Measurements from ENCODE around the gene MDH2. TPM values are rescaled to one million over a fixed set of nuclear protein-coding genes. Genes with fewer than 3 reads are reported as not detected.
"Not testable (repeated sequence)": the region's sequence is repeated elsewhere in the genome, so short reads cannot be mapped to it uniquely, and the experiment has no call there.

Gene MDH2, protein sequence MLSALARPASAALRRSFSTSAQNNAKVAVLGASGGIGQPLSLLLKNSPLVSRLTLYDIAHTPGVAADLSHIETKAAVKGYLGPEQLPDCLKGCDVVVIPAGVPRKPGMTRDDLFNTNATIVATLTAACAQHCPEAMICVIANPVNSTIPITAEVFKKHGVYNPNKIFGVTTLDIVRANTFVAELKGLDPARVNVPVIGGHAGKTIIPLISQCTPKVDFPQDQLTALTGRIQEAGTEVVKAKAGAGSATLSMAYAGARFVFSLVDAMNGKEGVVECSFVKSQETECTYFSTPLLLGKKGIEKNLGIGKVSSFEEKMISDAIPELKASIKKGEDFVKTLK
- 127 and 221 TPM in 2 replicates for total RNA-seq (2014; rRNA removed; shearing (Covaris generic); ENCODE audit: low replicate concordance)

GRCh38 chr7:76047811-76048667 is at the start of gene MDH2, which contains the start of gene STYXL1:
Gene MDH2, plus strand, starts transcription at chr7:76048106. Its CDS starts 55 bp downstream, at chr7:76048161.
Gene STYXL1, minus strand, starts transcription at chr7:76048000. Its CDS starts 17,477 bp downstream, at chr7:76030523.
- in situ Hi-C loops (cut with HindIII; ENCODE audit: low pct_unique_long_range_greater_than_20kb, low sequenced_read_pairs), result no loop called here

DNA sequence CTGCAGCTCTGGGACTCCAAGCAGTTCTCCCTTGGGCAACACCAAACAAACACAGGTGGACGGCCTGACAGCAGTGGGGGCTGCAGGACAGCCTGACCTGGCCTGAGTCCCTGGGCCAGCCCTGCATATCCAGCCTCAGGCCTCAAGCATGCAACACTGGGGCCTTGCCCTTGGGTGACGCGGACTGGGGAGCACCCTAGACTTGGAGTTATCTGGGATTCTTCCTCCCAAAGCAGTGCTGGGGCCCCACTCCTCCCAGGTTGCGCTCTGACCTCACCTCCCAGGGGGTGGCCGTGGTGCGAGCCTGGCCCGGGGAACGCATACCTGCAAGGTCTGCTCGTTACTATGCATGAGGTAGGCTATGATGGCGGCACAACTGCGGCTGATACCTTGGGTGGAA is 47.3 kb upstream of the MDH2 start:
- in situ Hi-C loops (cut with HindIII; ENCODE audit: low pct_unique_long_range_greater_than_20kb, low sequenced_read_pairs), result no loop called here
- DNase-seq (ENCODE audit: low read depth), result no peak

More at GRCh38 chr7:76047811-76048667, at the start of gene MDH2, which contains the start of gene STYXL1:
- peak; percentile 97 for DNase-seq (ENCODE audit: low read depth)

DNA sequence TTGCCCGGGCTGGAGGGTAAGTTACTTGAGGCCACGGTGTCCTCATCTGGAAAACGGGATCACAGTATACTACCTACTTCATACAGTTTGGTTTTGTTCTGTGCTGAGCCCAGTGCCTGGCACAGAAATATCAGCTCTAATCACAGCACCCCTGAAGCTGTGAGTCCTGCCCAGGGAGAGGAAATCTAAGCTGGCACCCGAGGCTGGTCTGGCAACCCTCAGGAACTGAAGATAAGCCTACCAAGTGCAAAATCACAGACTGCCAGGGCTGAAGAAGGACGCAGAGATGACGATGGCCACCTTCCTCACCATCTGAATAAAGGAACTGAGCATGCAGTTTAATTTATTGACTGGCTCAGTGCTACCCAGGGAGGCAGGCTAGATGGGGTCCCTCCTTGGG is 45.8 kb upstream of the MDH2 start:
- in situ Hi-C loops (cut with HindIII; ENCODE audit: low pct_unique_long_range_greater_than_20kb, low sequenced_read_pairs), result no loop called here
- no peak for DNase-seq (ENCODE audit: low read depth)

- in situ Hi-C loops (cut with HindIII; ENCODE audit: low pct_unique_long_range_greater_than_20kb, low sequenced_read_pairs), result no loop called here
- no peak for DNase-seq (ENCODE audit: low read depth)
Observed at GRCh38 chr7:76002822-76003221, 45.1 kb upstream of the MDH2 start.

GRCh38 chr7:76003351-76003750 is 44.6 kb upstream of the MDH2 start:
- no peak for DNase-seq (ENCODE audit: low read depth)
- in situ Hi-C loops (cut with HindIII; ENCODE audit: low pct_unique_long_range_greater_than_20kb, low sequenced_read_pairs), result no loop called here

- DNase-seq (ENCODE audit: low read depth); in situ Hi-C loops (cut with HindIII; ENCODE audit: low pct_unique_long_range_greater_than_20kb, low sequenced_read_pairs): not testable (repeated sequence)
Observed at GRCh38 chr7:76005004-76005403, 42.9 kb upstream of the MDH2 start.

- no peak for DNase-seq (ENCODE audit: low read depth)
- in situ Hi-C loops (cut with HindIII; ENCODE audit: low pct_unique_long_range_greater_than_20kb, low sequenced_read_pairs), result no loop called here
Observed at GRCh38 chr7:76008156-76008687, 39.7 kb upstream of the MDH2 start.

- DNase-seq (ENCODE audit: low read depth), result no peak
- in situ Hi-C loops (cut with HindIII; ENCODE audit: low pct_unique_long_range_greater_than_20kb, low sequenced_read_pairs), result no loop called here
Observed at GRCh38 chr7:76009672-76010600, 38.0 kb upstream of the MDH2 start.

DNA sequence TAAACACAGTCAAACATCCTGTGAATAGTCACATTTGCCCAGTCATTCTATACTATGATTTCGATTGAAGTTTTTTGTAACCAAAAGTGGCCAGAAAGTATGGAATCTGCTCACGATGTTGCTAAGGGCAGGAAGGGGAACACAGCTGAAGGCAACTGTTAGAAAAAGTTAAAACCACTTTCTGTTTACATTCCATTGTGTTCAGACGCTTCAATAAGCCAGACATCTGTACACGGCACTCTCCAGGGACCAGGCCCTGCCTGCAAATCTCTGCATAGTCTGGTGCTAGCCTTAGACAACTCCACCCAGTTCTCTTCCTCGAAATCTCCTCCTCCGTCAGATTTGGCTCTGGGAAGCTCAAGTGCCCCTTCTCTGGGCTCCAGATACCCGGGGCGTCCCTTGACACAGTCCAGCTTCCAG is 36.5 kb upstream of the MDH2 start:
- no peak for DNase-seq (ENCODE audit: low read depth)

GRCh38 chr7:76016191-76016947 is 31.5 kb upstream of the MDH2 start:
- DNase-seq (ENCODE audit: low read depth), result no peak
- in situ Hi-C loops (cut with HindIII; ENCODE audit: low pct_unique_long_range_greater_than_20kb, low sequenced_read_pairs), result no loop called here

More for the DNA sequence above, 36.5 kb upstream of the MDH2 start:
- in situ Hi-C loops (cut with HindIII; ENCODE audit: low pct_unique_long_range_greater_than_20kb, low sequenced_read_pairs), result no loop called here

DNA sequence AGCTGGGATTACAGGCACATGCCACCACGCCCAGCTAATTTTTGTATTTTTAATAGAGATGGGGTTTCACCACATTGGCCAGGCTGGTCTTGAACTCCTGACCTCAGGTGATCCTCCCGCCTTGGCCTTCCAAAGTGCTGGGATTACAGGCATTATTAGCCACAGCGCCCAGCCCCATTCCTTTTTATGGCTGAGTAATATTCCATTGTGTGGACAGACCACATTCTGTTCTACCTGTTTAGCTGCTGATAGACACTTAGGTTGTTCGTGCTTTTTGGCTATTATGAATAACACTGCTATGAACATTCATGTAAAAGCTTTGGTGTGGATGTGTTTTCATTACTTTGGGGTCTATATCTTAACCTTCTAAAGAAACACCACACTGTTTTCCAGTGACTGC is 29.4 kb upstream of the MDH2 start:
- in situ Hi-C loops (cut with HindIII; ENCODE audit: low pct_unique_long_range_greater_than_20kb, low sequenced_read_pairs); DNase-seq (ENCODE audit: low read depth): not testable (repeated sequence)

DNA sequence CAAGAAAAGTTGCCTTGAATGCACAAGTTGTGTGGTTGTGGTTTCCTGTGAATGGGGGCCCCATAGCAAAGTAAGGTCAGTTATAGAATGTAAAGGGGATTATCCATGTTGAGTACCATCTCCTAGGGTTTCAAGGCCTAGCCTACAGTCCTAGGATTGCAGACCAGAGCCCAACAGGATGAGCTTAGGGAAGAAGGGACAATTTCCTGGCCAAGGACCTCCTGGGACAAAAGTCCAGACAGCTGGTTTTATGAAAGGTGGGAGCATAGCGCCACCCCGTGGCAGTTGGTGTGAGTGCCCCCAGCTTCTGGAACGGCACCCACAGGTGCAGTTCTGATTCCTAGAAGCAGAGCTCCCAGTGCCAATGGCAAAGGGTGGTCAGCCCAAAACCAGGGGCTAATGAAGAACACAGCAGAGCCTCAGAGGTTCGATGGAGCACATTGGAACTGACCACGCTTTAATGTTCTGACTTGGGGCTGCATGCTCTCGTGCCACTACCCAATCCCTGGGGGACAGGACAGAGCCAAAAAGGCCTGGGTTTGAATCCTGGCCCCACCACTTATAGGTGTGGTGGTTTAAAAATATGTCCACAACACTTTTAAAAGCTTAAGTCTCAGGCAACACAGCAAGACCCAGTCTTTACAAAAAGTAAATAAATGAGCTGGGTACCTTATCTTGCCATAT is 27.7 kb upstream of the MDH2 start:
- peak; percentile 30 for DNase-seq (ENCODE audit: low read depth)
- in situ Hi-C loops (cut with HindIII; ENCODE audit: low pct_unique_long_range_greater_than_20kb, low sequenced_read_pairs), result no loop called here

DNA sequence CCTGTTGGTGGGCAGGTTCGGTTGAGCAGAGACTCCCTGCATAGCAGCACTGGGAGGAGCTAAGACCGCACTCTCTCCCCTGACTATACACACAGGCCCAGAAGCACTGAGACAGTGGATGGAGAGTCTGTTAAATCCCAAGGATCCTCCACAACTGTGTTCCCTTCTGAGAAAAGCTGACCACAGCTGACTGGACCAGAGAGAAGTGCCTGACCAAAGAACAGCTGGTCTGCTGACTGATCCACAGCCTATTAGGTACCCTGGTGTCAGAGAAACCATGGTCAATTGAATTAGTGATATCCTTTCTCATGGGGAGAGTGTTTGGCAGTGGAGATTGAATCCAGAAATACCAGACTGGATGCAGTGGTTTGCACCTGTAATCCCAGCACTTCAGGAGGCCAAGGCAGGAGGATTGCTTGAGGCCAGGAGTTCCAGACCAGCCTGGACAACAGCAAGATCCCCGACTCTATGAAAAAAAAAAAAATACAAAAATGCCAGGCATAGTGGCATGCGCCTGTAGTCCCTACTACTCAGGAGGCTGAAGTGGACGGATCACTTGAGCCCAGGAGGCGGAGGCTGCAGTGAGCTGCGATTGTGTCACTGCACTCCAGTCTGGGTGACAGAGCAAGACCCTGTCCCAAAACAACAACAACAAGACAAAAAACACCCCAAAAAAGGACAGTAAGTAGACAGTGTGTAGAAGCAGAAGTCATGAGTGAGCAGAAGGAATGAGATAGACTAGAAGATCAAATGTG is 25.7 kb upstream of the MDH2 start:
- DNase-seq (ENCODE audit: low read depth), result no peak
- in situ Hi-C loops (cut with HindIII; ENCODE audit: low pct_unique_long_range_greater_than_20kb, low sequenced_read_pairs), result no loop called here

DNA sequence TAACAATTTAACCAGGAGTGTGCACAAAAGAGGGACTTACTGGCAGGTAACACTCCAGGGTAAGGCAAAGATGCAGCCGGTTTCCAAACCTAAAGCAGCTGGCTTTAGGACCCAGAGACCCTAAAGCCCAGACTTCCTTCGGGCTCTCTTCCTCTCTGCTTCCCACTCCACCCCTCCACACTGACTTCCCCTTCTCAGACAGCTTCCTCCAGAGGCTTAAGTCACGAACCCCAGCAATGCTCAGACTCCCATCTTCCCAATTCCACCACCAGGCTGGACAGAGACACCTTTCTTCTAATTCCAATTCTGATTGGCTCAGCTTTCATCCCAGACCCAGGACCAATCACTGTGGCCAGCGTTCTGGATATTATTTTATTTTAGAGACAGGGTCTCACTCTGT is 24.9 kb upstream of the MDH2 start:
- in situ Hi-C loops (cut with HindIII; ENCODE audit: low pct_unique_long_range_greater_than_20kb, low sequenced_read_pairs), result no loop called here
- DNase-seq (ENCODE audit: low read depth), result no peak

DNA sequence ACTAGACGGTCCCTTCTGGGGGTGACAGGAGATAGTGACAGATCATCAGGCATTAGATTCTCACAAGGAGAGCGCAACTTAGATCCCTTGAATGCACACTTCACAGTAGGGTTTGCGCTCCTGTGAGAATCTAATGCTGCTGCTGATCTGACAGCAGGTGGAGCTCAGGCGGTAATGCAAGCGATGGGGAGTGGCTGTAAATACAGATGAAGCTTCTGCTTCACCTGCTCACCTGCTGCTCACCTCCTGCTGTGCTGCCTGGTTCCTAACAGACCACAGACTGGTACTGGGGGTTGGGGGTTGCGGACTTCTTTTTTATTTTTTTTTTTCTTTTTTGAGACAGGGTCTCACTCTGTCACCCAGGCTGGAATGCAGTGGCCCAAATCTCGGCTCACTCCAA is 18.2 kb upstream of the MDH2 start:
- DNase-seq (ENCODE audit: low read depth); in situ Hi-C loops (cut with HindIII; ENCODE audit: low pct_unique_long_range_greater_than_20kb, low sequenced_read_pairs): not testable (repeated sequence)

DNA sequence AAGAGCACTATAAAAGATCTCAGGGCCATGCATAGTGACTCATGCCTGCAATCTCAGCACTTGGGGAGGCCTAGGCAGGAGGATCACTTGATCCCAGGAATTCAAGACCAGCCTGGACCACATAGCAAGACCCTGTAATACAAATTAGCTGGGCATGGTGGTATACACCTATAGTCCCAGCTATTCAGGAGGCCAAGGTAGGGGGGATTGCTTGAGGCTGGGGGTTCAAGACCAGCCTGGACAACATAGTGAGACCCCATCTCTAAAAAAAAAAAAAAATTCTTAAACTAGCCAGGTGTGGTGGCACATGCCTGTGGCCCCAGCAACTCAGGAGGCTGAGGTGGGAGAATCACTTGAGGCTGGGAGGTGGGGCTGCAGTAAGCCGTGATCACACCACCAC is 15.9 kb upstream of the MDH2 start:
- in situ Hi-C loops (cut with HindIII; ENCODE audit: low pct_unique_long_range_greater_than_20kb, low sequenced_read_pairs), result no loop called here
- DNase-seq (ENCODE audit: low read depth), result no peak
